HG03135 (cell line): Measurements from ENCODE around the gene CENPF.

ENCODE experiments used
- ATAC-seq: cut with Tn5 transposase; IDR thresholded peaks from one replicate; pipeline ENCODE4 v1.9.1; 2021; ENCODE audit warnings: mild to moderate bottlenecking, moderate library complexity; ENCODE audit not compliant: unreplicated experiment

CENPF gene

DNA sequence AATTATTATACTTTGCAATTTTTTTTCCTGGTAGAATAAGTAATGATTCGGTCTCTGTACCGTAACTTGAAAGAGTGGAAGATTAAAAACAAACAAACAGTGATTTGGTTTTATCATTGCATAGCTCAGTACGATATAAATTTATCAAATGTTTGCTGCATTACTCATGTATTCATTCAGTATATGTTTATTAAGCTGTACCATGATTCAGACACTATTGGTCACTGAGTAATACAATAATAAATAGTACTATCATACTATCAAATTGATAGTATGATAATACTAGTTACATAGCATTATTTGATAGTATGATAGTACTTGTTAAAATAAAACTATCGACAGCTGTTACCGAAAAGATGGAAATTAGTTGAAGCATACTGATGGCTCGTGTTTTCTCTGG lies 12.1 kb downstream of the CENPF start:
- ATAC-seq = no peak

DNA sequence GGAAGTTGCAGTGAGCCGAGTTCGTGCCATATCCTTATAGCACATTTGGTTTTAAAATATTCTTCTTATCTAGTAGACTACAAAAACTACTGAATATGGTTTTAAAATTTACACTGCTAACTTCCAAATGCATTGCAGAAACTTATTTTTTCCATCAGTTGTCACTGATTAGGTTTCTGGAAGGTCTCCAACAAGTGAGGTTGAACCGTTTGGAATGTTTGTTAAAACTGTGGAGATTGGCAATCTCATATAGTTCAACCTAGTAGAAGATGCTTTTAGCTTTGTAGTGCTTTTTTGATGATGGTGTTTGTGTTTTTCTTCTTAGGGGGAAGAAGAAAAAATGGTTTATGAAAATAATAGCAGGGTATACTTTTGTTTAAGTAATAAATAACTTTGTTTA lies 12.9 kb downstream of the CENPF start:
- ATAC-seq = no peak

DNA sequence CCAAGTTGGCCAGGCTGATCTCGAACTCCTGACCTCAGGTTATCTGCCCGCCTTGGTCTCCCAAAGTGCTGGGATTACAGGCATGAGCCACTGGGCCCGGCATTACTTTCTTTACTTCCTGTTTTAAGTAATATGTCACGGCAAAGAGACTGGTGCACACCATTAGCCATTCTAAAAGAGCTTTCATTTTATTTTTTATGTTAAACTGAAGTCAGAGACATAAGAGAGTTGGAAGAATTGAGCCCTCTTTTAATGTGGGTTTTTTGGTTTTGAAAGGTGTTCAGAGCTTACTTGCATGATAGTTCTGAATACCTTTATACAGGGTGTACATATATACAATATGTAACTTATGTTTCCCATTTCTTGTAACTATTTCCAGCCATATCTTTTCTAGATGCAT lies 14.3 kb downstream of the CENPF start:
- ATAC-seq = no peak

DNA sequence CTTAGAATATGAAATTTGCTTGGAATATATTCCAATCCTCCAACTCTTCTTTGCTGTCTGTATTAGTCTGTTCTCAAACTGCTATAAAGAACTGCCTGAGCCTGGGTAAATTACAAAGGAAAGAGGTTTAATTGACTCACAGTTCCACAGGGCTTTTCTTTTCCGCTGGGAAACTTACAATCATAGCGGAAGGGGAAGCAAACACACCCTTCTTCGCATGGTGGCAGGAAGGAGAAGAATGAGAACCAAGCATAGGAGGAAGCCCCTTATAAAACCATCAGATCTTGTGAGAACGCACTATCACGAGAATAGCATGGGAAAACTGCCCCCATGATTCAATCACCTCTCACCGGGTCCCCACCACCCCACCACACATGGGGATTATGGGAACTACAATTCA lies 14.8 kb downstream of the CENPF start:
- no peak for ATAC-seq

DNA sequence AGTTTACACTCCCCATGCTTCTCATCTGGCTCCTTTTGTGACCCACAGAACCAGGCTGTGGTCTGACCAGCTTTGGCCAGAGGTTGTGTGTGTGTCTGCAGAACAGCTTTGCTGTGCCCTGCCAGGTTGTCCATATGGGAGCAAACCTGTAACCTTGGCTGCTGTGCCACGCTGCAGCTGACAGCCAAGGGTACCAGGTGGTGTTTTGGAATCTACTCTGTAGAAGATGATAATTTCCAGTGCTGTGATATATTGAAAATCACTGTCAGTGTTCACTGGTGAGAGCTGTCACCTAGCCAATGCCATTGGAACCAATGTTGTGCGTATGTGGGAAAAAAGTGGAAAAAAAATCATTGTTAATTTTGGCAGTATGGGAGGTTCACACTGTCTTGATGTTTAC lies 18.2 kb downstream of the CENPF start:
- no peak for ATAC-seq

DNA sequence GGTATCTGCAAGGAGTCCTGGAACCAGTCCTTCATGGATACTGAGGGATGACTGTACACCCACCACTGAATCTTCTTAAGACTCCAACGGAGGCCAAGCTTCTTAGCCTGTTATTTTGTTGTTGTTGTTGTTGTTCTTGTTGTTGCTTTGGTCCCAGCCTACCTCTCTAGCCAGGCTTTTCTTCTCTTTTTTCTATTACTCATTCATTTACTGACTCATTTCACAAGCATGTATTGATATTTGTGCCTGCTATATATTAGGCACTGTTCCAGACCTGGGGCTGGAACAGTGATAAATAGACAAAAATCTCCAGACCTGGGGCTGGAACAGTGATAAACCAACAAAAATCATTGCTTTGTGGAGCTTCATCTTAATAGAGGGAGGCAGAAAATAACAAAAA lies 20.4 kb downstream of the CENPF start:
- no peak for ATAC-seq

DNA sequence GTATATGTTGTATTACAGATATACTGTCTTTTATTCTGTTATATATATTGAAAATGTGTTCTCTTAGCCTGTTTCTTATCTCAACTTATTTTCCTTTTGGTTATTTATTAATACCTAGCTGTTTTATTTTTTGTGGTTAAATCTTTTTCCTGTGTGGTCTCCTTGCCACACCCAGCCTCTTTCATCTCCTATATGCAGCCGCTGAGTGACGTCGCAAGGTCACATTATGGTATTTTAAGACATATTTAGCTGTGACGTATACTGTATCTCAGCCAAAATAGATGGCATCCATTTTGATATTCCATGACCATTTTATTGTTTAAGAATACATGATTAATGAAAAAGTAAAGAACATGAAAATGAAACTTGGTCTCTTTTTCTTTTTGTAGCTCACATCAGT lies 29.1 kb downstream of the CENPF start:
- peak; percentile 53 for ATAC-seq

DNA sequence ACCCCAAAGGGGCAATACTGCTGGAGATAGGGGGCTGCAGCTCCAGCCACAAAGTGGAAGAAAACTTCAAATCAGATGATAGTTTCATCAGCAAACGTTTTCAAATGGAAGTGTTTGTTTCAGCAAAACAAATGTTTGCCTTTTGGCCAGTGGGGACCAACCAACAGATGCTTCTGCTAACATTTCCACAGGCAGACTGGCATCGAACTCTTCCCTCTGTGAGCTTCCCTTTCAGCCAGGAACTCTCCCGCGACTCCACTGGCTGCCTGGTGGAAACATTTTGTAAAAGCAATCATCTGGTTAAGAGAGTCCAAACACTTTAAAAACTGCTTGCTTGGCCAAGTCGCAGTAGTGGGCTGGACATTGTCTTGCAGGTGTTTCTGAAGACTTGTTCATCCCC lies 30.7 kb downstream of the CENPF start:
- ATAC-seq = no peak

DNA sequence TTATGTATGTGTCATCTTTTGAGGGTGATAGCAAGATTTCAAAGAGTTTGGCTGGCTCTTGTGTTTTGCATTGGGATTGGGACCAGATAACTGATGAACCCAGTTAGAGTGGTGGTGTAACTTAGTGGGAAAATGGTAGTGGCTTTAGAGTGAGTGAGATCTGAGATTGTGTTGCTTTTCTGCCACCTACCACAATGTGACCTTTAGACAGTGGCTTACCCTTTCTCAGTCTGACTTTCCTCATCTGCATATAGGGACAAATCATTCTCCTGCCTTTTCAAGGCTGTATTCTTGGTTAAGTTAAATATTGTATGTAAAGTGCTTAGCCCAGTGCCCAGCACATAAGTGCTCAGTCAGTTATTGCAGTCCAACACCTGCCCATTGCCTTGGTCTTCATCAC lies 31.3 kb downstream of the CENPF start:
- no peak for ATAC-seq

DNA sequence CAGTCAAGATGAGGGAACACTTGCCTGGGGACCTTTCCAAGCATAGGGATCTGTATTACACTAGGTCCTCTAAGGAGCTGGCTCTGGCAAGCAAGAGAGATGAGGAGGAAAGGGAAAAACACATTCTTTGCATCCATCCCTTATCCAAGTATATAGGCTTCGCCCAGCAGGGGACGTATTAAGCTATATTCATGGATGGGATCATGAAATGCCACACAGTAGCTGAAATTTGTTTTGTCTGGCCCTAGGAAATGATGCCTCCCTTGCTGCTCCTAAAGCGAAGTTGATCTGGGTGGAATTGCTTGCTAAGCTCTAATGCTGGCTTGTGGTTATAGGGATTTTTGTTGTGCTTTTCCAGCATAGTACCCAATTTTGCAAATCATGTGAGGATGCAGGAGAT lies 32.1 kb downstream of the CENPF start:
- no peak for ATAC-seq

DNA sequence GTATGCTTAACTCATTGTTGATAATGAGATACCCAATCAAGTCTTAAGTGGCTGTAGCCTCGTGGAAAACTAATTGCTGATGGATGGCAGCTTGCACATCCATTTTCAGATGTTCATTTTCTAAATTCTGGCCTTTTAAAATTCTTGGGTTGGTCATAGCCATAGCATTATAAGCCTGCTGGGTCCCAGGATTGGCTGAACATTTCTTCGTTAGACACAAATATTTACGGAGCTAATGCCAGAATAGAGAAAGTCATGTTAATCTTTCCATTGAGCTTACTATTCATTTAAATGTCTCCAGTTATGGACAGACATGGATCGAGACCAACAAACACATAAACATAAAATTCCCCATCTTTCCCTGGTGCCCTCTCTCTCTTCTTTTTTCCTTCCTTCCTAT lies 32.5 kb downstream of the CENPF start:
- no peak for ATAC-seq

DNA sequence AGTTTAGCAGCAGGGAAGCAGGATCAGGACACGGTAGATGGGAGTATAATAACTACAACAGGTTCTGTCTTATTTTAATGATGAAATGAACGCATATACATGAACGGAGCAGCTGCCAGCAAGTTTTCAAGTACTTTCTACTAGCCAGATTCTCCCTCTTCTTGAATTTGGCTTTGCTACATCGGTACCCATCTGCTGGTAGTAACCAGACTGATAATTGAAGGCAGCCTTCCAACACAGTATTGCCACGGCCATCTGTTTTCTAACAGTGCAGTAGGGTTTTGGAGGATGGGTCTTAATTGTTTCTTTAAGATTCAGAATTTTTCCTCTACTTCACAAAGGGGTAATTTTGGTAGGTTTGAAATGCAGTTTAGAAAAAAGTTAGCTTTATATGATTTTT lies 33.4 kb downstream of the CENPF start:
- no peak for ATAC-seq

DNA sequence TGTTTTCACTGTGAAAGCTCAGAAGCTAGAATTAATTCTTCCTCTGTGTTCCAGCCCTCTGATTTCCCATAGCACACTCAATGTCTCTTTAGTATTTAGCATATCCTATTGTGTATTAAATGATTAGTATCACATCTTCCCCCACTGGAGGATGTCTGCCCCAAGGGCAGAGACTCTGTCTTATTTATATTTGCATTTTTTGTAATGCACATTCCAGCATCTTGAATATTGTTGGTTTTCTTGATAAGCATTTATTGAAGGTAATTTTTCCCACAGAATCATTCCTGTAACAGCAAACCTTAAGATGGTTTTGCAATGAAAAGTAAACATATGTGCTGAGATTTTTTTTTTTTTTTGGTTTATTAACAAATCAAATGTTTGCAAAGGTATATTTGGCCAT lies 34.1 kb downstream of the CENPF start:
- ATAC-seq = no peak

DNA sequence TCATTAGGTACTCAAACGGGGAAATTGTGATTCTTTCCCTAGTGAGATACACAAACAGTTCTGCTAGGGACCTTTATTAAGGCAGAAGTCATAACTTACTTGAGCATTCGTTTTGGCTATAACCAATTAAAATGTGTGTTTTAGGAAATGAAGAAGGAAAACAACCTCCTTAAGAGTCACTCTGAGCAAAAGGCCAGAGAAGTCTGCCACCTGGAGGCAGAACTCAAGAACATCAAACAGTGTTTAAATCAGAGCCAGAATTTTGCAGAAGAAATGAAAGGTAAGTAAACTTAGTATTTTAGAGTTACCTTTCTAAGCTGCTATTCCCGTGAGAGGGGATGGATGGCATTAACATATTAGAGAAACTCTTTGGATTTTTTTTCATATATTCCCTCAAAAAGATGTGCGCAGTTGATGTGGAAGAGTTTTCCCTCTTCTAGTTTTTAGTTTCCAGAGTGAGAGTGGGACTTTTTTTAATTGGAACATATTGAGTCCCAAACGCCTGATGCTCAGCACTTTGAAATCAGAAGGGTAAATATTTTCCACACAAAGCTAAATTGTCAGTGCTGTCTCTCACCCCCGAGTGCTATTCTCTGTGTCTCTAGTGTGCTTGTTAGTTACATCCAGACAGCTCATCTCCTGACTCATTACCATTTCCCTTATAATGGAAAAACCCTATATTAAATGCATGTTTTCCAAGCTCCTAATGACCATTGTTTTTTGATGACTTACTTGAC lies 34.9 kb downstream of the CENPF start:
- peak; percentile 66 for ATAC-seq

DNA sequence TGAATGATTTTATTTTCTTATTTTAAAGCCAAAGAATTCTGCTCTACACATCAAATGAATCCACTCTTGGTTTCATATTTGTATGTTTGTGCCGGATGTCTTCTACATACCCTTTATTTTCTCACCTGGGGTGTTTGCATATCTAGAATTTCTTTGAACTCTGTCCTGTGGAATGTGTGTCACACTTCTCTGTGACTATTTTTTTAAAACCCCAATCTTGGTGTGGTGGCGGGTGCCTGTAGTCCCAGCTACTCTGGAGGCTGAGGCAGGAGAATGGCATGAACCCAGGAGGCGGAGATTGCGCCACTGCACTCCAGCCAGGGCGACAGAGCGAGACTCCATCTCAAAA lies 35.4 kb downstream of the CENPF start:
- ATAC-seq = no peak

DNA sequence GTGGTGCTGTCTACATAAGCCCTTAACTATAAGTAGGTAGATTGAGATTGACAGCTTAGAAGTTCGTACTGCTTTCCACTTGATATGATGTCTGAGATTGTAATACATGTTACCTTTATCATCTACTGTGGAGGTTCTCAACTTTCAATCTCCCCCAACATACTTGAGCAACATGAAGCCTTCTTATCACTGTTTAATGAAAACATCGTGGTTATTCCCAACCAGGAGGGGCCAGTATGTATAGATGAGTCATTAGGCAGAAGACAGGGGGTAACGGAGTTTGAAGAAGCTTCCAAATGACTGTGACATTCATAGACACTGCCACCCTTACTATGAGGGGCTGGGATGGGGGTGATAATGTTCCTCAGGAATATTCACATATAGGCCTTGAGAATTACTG lies 36.0 kb downstream of the CENPF start:
- no peak for ATAC-seq

DNA sequence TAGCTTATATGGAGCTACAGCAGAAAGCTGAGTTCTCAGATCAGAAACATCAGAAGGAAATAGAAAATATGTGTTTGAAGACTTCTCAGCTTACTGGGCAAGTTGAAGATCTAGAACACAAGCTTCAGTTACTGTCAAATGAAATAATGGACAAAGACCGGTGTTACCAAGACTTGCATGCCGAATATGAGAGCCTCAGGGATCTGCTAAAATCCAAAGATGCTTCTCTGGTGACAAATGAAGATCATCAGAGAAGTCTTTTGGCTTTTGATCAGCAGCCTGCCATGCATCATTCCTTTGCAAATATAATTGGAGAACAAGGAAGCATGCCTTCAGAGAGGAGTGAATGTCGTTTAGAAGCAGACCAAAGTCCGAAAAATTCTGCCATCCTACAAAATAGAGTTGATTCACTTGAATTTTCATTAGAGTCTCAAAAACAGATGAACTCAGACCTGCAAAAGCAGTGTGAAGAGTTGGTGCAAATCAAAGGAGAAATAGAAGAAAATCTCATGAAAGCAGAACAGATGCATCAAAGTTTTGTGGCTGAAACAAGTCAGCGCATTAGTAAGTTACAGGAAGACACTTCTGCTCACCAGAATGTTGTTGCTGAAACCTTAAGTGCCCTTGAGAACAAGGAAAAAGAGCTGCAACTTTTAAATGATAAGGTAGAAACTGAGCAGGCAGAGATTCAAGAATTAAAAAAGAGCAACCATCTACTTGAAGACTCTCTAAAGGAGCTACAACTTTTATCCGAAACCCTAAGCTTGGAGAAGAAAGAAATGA lies 37.6 kb downstream of the CENPF start:
- ATAC-seq = no peak

DNA sequence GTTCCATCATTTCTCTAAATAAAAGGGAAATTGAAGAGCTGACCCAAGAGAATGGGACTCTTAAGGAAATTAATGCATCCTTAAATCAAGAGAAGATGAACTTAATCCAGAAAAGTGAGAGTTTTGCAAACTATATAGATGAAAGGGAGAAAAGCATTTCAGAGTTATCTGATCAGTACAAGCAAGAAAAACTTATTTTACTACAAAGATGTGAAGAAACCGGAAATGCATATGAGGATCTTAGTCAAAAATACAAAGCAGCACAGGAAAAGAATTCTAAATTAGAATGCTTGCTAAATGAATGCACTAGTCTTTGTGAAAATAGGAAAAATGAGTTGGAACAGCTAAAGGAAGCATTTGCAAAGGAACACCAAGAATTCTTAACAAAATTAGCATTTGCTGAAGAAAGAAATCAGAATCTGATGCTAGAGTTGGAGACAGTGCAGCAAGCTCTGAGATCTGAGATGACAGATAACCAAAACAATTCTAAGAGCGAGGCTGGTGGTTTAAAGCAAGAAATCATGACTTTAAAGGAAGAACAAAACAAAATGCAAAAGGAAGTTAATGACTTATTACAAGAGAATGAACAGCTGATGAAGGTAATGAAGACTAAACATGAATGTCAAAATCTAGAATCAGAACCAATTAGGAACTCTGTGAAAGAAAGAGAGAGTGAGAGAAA lies 38.4 kb downstream of the CENPF start:
- no peak for ATAC-seq

DNA sequence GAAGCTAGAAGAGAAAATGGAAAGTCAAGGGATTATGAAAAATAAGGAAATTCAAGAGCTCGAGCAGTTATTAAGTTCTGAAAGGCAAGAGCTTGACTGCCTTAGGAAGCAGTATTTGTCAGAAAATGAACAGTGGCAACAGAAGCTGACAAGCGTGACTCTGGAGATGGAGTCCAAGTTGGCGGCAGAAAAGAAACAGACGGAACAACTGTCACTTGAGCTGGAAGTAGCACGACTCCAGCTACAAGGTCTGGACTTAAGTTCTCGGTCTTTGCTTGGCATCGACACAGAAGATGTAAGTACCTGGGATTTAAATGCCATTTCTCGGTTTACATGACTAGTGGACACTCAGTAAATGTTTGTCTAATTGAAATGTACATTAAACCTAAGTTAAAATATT lies 40.0 kb downstream of the CENPF start:
- ATAC-seq = no peak

DNA sequence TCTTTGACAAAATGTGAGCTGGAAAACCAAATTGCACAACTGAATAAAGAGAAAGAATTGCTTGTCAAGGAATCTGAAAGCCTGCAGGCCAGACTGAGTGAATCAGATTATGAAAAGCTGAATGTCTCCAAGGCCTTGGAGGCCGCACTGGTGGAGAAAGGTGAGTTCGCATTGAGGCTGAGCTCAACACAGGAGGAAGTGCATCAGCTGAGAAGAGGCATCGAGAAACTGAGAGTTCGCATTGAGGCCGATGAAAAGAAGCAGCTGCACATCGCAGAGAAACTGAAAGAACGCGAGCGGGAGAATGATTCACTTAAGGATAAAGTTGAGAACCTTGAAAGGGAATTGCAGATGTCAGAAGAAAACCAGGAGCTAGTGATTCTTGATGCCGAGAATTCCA lies 42.7 kb downstream of the CENPF start:
- ATAC-seq = no peak

DNA sequence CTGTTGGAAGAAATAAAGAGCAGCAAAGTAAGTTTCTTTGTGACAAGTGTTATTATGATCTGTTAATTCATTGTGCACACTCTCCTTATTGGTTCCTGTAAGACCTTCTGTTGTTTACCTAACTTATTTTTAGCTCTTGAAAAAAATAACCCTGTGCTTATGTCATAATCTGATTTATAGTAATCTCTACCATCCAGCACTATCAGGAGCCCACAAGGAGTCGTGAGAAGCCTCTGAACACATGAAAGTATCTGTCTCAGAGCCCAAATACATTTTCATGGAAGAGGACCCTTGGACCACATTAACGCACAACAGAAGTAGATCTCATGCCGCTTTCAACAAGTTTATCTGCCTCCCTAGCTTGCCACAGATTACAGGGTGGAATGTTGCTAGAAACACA lies 45.8 kb downstream of the CENPF start:
- ATAC-seq = no peak

DNA sequence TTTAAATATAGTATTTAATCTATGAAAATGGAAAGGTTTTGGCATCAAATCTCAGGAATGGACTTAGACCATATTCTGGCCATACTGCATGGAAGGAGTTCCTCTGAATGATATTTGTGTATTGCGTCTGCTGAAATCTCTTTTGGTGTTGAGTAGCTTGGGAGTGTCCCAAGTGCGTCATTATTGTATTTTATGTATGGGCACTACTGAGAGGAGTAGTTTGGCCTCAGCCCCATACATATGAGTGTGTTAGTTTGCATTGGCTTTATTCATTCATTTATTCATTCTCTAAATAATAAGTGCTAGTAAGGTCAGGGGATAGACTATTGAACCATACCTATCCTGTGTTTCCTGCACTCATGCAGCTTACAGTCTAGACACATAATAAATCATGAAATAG lies 46.6 kb downstream of the CENPF start:
- no peak for ATAC-seq
